ENCODE data around the gene TNS3.
"Not testable (repeated sequence)": the region's sequence is repeated elsewhere in the genome, so short reads cannot be mapped to it uniquely, and the experiment has no call there.

TNS3 gene

GRCh38 chr7:47471358-47471703 is 110.6 kb downstream of the TNS3 start:
- DNase-seq = no peak

GRCh38 chr7:47470567-47471357 is 111.1 kb downstream of the TNS3 start:
- no peak for DNase-seq

DNA sequence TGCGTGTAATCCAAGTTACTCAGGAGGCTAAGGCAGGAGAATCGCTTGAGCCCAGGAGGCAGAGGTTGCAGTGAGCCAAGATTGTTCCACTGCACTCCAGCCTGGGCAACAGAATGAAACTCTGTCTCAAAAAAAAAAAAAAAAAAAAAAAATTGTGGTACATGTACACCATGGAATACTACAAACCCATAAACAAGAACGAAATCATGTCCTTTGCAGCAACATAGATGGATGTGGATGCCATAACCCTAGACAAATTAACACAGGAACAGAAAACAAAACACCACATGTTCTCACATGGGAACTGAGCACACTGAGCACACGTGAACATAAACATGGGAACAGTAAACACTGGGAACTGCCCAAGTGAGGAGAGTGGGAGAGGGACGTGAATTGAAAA is 112.1 kb downstream of the TNS3 start:
- not testable (repeated sequence) for DNase-seq

GRCh38 chr7:47466832-47467231 is 115.1 kb downstream of the TNS3 start:
- DNase-seq = no peak

DNA sequence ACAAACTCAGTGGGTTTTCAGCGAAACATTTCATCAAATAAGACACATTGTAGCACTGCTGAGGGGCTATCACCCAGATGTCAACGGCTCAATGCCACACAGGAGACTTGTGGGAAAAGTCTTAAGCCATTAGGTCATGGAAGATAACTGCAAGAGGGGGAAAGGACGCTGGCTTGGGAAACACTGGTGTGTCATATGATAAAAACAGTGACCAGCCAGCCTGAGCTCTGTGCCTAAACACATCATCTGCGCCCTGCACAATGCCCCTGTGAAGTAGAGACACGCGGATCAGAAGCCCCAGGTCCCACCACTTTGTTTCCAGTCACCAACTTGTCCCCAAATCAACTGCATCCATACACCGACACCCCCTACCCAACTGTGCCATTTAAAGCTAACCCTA is 116.7 kb downstream of the TNS3 start:
- no peak for DNase-seq

- DNase-seq = no peak
Measured at GRCh38 chr7:47464266-47464665, 117.6 kb downstream of the TNS3 start.

GRCh38 chr7:47461746-47462145 is 120.2 kb downstream of the TNS3 start:
- no peak for DNase-seq

DNA sequence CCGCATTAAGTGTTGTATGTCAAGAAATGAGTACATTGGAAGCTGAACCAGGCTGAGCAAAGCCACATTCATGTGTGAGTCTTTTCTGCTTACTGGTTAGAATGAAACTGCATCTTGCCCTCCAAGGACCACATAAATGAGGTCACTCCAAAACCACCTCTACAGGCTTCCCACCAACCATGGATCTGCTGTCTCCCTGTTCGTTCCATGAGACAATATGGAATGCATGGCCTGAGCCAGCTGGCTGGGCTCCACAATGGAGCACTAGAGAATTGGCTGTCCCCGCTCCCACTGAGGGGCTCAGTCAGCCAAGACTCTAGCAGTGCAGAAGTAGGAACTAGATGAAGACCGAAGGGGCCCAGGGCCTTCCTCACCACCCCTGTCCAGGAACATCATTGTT is 120.8 kb downstream of the TNS3 start:
- no peak for DNase-seq

DNA sequence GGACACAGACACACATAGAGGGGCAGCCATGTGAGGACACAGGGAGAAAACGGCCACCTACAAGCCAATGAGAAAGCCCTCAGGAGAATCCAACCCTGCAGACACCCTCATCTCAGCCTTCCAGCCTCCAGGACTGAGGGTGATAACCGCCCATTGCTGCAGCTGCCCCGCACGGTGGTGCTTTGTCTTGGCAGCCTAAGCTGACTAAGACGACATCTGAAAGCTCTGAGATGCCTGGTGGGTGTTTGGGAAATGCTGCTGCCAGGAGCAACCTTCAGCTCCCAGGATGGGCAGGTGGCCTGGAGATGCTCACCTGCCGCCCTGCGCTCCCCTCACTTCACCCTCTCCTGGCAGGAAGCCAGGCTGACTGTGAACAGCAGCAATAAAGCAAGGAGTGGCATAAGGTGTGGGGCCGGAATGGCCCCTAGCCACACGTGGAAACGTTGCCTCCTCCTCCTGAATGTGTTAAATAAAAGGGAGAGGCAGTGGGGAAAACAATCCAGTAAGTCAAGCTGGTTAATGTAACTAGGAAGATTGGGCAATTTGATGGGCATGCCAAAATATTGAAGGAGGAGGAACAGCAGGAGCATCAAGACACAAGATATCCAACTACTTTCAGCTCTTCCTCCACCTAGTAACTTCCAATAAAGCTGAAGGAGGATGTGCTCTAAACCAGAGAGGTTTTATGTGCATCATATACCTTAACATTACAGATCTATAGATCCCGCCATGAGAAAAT is 121.5 kb downstream of the TNS3 start:
- no peak for DNase-seq

GRCh38 chr7:47458486-47458885 is 123.4 kb downstream of the TNS3 start:
- DNase-seq = no peak

DNA sequence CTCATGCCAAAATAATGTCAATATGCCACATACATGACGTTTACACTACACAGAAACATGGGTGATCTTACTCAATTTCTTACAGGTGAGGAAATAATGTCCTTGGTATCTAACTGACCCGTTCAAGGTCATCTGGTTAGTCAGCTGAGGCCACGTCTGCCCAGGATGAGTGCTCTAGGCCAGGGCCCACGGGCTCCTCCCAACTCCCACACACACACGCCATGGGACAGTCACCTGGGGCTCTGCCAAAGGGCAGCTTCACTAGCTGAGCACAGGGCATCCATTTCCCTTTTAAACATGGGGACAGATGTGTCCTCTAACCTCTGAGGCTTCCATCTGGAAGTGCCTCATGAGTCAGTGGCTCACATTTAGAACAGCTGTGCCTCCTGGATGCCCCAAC is 123.9 kb downstream of the TNS3 start:
- peak; percentile 86 to 91 (median 90) for DNase-seq

DNA sequence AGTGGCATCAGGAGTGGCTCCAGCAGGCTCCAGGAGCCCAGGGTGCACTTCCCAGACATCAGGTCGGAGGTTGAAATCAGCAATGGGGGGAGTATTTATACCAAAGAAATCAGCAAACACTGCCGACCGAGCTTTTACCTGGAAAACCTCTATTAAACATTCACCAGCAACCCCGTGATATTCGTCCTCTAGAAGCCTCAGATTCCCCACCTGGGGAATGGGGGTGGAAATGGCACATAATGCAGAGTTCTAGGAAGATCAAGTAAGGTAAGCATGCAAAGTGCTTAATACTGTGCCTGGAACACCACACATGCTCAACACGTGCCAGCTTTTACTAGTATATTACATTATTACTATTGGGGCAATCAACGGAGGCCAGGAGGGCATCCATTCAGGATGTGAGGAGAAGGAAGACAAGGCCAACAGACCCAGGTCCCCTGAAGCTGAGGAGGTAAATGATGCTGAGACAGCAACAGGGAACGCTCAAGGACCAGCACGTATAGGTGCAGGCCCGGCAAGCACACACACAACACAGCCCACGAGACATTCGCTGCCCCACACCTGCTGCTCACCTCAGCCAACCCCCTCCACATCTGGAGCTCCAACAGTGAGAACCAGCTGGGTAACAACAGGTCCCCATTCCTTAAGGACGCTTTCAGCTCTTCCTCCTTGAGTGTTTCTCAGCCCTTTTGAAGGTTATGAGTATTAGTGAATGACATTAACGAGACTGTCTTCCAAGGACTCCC is 125.5 kb downstream of the TNS3 start:
- DNase-seq = no peak

DNA sequence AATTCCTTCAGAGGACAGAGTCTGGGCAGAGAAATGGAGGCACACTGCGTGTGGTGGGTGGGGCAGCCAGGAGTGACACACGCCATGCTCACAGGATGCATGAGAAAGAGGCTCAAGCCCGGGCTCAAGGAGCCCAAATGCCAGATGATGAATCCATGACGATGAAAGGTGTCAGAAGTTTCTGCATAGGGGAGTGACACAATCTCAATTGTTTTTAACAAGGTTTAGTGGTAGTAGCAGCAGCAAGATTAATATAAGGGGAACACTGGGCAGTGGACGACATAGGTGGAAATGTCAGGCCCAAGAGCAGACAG is 126.1 kb downstream of the TNS3 start:
- DNase-seq = no peak

DNA sequence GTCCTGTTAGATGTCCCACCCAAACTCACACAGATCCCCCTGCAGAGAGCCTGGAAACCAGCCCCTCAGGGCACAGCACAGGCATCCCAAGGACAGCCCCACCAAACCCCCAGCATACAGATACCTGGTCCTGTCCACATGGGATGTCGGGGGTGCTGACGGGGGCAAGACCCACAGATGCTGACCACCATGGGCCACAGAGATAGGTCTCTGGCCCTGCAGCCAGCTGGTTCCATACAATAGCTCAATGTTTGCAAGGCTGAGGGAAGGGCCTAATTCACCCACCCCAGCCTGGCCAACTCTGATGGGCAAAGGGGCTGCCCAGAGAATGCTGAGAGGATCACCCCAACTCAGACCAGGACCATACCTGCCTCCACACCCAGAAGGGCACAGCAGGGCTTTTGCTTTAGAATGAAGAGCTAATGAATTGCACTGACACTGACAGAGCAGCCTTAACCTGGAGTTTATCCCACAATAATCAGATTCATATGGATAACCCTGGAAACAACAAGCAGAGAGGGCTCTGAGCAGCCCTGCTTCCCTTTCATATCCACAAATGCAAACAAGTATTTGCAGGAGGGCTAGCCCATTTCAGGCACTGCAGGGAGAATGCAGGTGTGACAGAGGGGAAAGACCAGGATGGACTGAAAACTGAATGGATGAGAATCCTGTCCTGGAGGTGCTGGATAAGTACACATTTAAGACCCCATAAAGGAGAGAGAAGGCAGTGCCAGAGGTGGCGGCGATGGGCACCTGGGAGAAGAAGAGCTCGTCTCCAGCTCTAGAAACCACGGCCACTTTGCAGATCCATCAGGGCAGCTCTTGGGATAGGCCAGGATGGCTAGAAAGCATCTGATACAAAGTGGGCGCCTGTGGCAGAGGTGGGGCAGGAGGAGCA is 126.7 kb downstream of the TNS3 start:
- no peak for DNase-seq

- DNase-seq = peak in 1 of 4 experiments; percentile 46
Measured at GRCh38 chr7:47454069-47454973, 127.6 kb downstream of the TNS3 start.

DNA sequence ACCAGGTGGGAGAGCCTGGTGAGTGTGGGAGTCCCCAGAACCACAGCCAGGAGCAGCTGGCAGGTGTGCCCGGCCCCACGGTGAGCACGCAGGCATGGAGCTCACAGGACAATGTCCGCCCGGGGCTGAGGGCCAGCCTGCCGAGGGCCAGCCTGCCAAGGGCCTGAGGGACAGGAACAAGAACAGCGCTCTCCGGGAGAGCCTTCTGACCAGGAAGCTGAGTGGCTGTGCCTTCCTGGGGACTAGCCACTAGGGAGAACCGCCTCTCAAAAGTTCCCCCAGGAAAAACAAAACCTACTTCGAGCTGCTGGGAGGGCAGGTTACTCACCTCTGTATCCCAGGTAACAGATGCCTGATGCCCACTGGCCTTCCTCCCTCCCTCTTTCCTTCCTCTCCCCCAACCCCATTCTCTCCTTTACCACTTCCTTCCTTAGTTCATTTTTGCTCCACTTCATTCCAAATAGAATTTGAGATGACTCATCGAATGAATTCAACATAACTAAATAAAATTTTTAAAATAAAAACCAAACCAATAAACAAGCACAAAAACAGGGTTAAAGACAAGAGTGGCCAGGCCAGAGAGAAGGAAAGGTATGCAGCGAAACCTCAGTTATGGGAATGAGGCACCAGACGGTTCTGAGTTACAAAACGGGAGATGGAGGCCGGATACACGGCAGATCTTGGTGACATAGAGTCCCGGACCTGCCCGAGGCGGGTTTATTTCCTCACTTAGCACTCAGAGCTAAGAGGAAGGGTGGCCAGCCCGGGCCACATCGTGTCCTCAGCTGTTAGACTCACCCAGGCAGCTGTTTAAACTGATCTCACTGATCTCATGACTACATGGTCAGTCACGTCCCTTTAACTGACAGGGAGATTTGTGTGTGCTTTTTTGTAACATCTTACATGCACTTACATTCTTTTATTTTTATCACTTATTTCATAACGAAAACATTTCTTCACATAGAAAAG is 128.5 kb downstream of the TNS3 start:
- peak; percentile 93 to 98 (median 96) for DNase-seq

- peak in 1 of 4 experiments; percentile 16 for DNase-seq
Measured at GRCh38 chr7:47452715-47453092, 129.2 kb downstream of the TNS3 start.

DNA sequence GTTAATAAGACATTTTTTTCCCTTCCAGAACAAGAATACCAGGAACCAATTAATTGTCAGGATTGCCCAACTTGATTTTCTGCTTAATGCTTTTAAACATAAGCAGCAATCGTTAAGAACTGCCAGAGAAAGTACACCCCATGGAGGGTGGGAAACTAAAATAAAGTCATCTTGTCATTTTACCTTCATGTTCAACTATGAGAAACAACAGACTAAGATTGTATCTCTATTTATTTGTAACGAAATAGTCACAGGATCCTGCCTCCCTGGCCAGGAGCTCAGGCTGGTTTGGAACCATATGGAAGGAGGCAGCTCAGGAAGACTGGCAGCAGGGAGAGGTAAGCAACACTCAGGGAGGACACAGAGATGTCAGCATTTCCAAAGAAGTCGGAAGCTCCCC is 129.6 kb downstream of the TNS3 start:
- DNase-seq = no peak

DNA sequence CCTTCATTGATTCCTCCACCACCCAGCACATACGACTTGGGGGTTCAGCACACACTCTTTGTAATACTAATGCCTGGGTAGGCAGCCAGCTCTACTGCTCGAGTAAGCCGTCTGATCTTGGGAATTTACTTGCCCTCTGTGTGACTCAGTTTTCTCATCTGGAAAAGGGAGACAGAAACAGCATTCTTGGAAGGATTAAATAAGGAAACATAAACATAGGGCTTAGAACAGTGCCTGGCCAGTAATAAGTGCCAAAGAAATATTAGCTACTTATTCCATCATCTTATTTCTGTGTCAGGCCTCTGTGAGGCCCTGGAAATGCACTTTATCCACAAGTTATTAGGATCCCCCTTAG is 130.1 kb downstream of the TNS3 start:
- peak in 1 of 4 experiments; percentile 3 for DNase-seq
